GM12874 (cell line): ENCODE measurements around the gene KLHL35.

Experiments used
- TF ChIP-seq, protein P1 (sequence below): IDR thresholded peaks from 2 replicates; pipeline ENCODE4 v1.5.1; 2011; ENCODE audit warnings: low read depth, mild to moderate bottlenecking, control low read depth, low read length, moderate library complexity; ENCODE audit not compliant: insufficient read depth

The KLHL35 gene

GRCh38 chr11:75424396-75424795, 8.6 kb downstream of the KLHL35 start:
- TF ChIP-seq, protein P1, sequence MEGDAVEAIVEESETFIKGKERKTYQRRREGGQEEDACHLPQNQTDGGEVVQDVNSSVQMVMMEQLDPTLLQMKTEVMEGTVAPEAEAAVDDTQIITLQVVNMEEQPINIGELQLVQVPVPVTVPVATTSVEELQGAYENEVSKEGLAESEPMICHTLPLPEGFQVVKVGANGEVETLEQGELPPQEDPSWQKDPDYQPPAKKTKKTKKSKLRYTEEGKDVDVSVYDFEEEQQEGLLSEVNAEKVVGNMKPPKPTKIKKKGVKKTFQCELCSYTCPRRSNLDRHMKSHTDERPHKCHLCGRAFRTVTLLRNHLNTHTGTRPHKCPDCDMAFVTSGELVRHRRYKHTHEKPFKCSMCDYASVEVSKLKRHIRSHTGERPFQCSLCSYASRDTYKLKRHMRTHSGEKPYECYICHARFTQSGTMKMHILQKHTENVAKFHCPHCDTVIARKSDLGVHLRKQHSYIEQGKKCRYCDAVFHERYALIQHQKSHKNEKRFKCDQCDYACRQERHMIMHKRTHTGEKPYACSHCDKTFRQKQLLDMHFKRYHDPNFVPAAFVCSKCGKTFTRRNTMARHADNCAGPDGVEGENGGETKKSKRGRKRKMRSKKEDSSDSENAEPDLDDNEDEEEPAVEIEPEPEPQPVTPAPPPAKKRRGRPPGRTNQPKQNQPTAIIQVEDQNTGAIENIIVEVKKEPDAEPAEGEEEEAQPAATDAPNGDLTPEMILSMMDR, result no peak

- TF ChIP-seq, protein P1, result no peak
These were observed 9.3 kb downstream of the KLHL35 start for GRCh38 chr11:75423721-75424120.

DNA sequence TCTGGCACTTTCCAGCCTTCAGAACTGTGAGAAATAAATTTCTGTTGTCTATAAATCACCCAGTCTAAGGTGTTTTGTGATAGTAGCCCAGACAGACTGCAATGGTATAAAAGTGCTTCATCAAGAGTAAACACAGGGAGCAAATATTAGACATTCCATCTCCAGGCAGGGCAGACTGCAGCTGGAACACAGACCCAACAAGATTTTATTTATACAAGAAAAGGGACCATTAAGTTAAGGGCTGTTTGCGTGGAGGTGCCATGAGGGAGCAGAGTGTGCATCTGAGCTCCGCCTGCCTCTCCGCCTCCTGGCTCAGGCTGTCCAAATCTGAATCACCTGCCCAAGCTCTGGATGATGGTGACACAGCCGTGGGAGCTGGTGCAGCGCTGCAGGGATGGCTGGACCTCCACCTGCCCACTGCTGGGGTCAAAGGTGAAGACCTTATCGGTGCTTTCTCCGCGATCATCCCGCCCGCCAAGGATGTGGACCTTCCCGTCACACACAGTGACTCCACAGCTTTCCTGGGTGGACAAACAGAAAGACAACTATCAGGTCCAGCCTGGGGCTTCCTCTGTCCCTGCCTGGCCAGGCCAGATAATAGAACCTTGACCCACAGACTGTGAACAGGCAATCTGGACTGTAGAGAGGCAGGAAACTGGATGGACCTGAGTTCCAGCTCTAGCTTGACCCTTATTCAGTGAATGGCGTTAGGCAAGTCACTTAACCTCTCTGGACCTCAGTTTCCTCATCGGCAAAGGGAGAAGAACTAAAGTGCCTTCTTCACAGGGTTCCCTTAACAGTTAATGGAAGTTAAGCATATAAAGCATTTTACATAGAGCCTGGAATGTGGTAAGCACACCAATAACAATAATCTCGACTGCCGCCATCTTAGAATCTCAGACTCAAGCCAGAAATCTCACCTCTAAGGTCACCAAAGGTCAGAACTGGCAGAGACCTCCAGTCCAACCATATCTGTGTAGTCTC, 10.5 kb downstream of the KLHL35 start:
- TF ChIP-seq, protein P1, result no peak

DNA sequence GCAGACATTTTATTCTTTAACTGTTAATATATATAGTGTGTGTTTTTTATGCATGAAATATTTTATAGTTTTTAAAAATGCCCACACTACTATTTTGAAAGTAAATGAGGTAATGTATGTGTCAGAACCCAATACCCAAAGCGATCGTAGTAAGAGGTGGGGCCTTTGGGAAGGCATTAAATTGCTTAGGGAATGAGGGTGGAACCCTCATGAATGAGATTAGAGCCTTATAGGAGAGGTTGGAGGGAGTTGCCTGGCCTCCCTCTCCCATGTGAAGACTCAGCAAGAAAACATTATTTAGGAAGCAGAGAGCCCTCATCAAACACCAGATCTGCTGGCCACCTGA, 11.1 kb downstream of the KLHL35 start:
- TF ChIP-seq, protein P1, result no peak

- TF ChIP-seq, protein P1, result no peak
These were observed 11.9 kb downstream of the KLHL35 start for GRCh38 chr11:75421035-75421602.

GRCh38 chr11:75420224-75421034, 12.6 kb downstream of the KLHL35 start:
- TF ChIP-seq, protein P1, result no peak

- TF ChIP-seq, protein P1, result no peak
These were observed 19.1 kb downstream of the KLHL35 start for GRCh38 chr11:75413864-75414263.
